ENCODE results near the gene GRIK5. TPM values are rescaled to one million over a fixed set of nuclear protein-coding genes. Genes with fewer than 3 reads are reported as not detected.

Gene GRIK5
- total and polyA plus RNA-seq, 2 of the 8 experiments (the other 6 are each of a cell fraction or from before 2014, with no cell fraction given) = 17.8 to 42.9 TPM

- peaks cover 0 to 7% (median 7%) of the 10 kb centered on the region in 4 experiments; a peak in 6 of 7 replicates for H3K4me1 ChIP-seq (replicated peaks in 1 of 4; ENCODE audit: control insufficient read depth in 3 of 4, insufficient read depth in 4 of 4, low read length in 3 of 4)
- H4K91ac ChIP-seq (replicated peaks; ENCODE audit: insufficient read length, low read length) = no peak overlapping the region
- no peak overlapping the region for H2BK15ac ChIP-seq (ENCODE audit: low read length)
- no peak overlapping the region for H3K23ac ChIP-seq (ENCODE audit: insufficient read length)
- H3K9ac ChIP-seq (replicated peaks in 1 of 4; ENCODE audit: extremely low read depth in 1 of 4, low read depth in 3 of 4, low read length in 3 of 4) = no peak overlapping the region
- no peak overlapping the region for H4K5ac ChIP-seq (ENCODE audit: insufficient read length, low read depth, low read length)
- no peak overlapping the region for H2BK20ac ChIP-seq (ENCODE audit: low read length)
- H4K20me1 ChIP-seq (replicated peaks in 1 of 2; ENCODE audit: control insufficient read depth in 1 of 2, insufficient read depth in 2 of 2, low read length in 2 of 2) = peaks cover 4 to 8% of the 10 kb centered on the region in 2 experiments
- CTCF ChIA-PET (ENCODE audit: partially characterized antibody) = interaction anchor here (0.6 to 1.3 kb wide), 3 partner anchors 9 to 372 kb away, joined by 3 to 4 read pairs (median 3); no protein-coding TSS in a partner anchor
- no peak overlapping the region for H3K56ac ChIP-seq (replicated peaks; ENCODE audit: insufficient read length, low read depth, low read length)
- H3K4ac ChIP-seq (replicated peaks; ENCODE audit: insufficient read length, low read depth, low read length) = no peak overlapping the region
- no peak overlapping the region for H2AK5ac ChIP-seq (ENCODE audit: low read depth, low read length)
- peaks cover 0 to 6% (median 5%) of the 10 kb centered on the region in 4 experiments; a peak in 5 of 7 replicates for H3K27me3 ChIP-seq (replicated peaks in 1 of 4; ENCODE audit: control insufficient read depth in 3 of 4, extremely low read depth in 1 of 4, insufficient read depth in 3 of 4, low read length in 3 of 4)
- no peak overlapping the region for H4K8ac ChIP-seq (ENCODE audit: extremely low read depth, insufficient read depth, low read length)
- peaks cover 11% of the 10 kb centered on the region; the same call in 1 of the 2 replicates for H3K23me2 ChIP-seq (ENCODE audit: low read depth, low read length)
- H3K18ac ChIP-seq (ENCODE audit: extremely low read depth, low read length) = no peak overlapping the region
- no peak overlapping the region for H3K4me3 ChIP-seq (ENCODE audit: extremely low read depth in 1 of 4, insufficient read depth in 2 of 4, low read depth in 3 of 4, low read length in 4 of 4)
- DNase-seq (ENCODE audit: low read depth in 1 of 2, low spot score in 2 of 2) (no peak), FAIRE-seq (no peak)
- no peak overlapping the region for H3K4me2 ChIP-seq (ENCODE audit: insufficient read depth in 1 of 2, low read depth in 2 of 2, low read length in 2 of 2)
- H2AFZ ChIP-seq (ENCODE audit: low read length) = no peak overlapping the region
- H3K79me1 ChIP-seq (ENCODE audit: low read depth, low read length) = no peaks in the 10 kb centered on the region
- no peaks in the 10 kb centered on the region for H3K9me3 ChIP-seq (ENCODE audit: insufficient read depth in 2 of 2, low read depth in 1 of 2, low read length in 1 of 2)
- POLR2A ChIA-PET (ENCODE audit: partially characterized antibody) = interaction anchor here (1.2 kb wide), 1 partner anchor 14 kb away, joined by 3 read pairs; no protein-coding TSS in a partner anchor
- H3K79me2 ChIP-seq (ENCODE audit: control insufficient read depth in 1 of 2, insufficient read depth in 2 of 2, low read length in 2 of 2) = no peaks in the 10 kb centered on the region
- TF ChIP-seq TAF1 (IDR thresholded peaks at IDR 0.05; ENCODE audit: low read depth, low read length) = no peak
- TF ChIP-seq CBX5 (IDR thresholded peaks at IDR 0.05; ENCODE audit: low read depth, low read length) = no peak
- TF ChIP-seq TCF12 (IDR thresholded peaks at IDR 0.05; ENCODE audit: low read depth, low read length) = no peak
- TF ChIP-seq ATF2 (IDR thresholded peaks at IDR 0.05; ENCODE audit: low read length) = no peak
- TF ChIP-seq KDM4A (IDR thresholded peaks at IDR 0.05; ENCODE audit: low read depth, low read length, severe bottlenecking) = no peak
- no peak for TF ChIP-seq KDM5A (IDR thresholded peaks at IDR 0.05; ENCODE audit: low read length)
- TF ChIP-seq RNF2 (IDR thresholded peaks at IDR 0.05; ENCODE audit: borderline replicate concordance, low read depth, low read length, missing control alignments, poor library complexity, severe bottlenecking) = no peak
- no peak for TF ChIP-seq USF2 (IDR thresholded peaks at IDR 0.05; ENCODE audit: low read length)
- no peak for TF ChIP-seq CHD2 (IDR thresholded peaks at IDR 0.05; ENCODE audit: low read length)
- H2BK12ac ChIP-seq (ENCODE audit: low read depth, low read length) = no peak overlapping the region
- H3K36me3 ChIP-seq (ENCODE audit: control insufficient read depth in 2 of 4, insufficient read depth in 4 of 4, low read length in 3 of 4) = peaks cover 2 to 8% (median 7%) of the 10 kb centered on the region in 4 experiments; a peak in 3 of 8 replicates
- no peak overlapping the region for H2BK5ac ChIP-seq (ENCODE audit: low read depth, low read length)
- H2BK120ac ChIP-seq (replicated peaks; ENCODE audit: low read depth, low read length) = no peak overlapping the region
- WGBS, 2 experiments (ENCODE audit: extremely low coverage in 1 of 2, insufficient coverage in 1 of 2, insufficient read length in 1 of 2, insufficient replicate concordance in 2 of 2, low coverage in 1 of 2, low lambda C conversion rate in 2 of 2, missing lambda C conversion rate in 1 of 2) = 93% methylated on average over 8 of the region's 9 CpGs; no CpG with 5 or more reads in 1 of the 2 experiments
- no peak overlapping the region for H3K14ac ChIP-seq (ENCODE audit: insufficient read length)
- H3K27ac ChIP-seq (ENCODE audit: low read depth, low read length) = no peak overlapping the region
Measured at GRCh38 chr19:41988947-41989346, 81.1 kb downstream of the GRIK5 start.
